ENCODE results near the gene PLCB2.
A peak's percentile ranks its signal among the peaks of the same experiment; 100 is the strongest.

The PLCB2 gene

GRCh38 chr15:40279437-40280141 lies 28.1 kb downstream of the PLCB2 start:
- no peak overlapping the region for H3K9ac ChIP-seq (ENCODE audit: low read depth, low read length, poor library complexity, severe bottlenecking)
- no peaks in the 10 kb centered on the region for H3K36me3 ChIP-seq (ENCODE audit: insufficient read depth, low read length)
- H3F3A ChIP-seq (ENCODE audit: low read depth) = no peaks in the 10 kb centered on the region
- H2AFZ ChIP-seq (ENCODE audit: low read length) = peak overlapping the region; percentile 45; the same call in 1 of the 2 replicates
- no peaks in the 10 kb centered on the region for H3K9me2 ChIP-seq (replicated peaks; ENCODE audit: low read depth, low read length)
- H3K4me1 ChIP-seq (ENCODE audit: insufficient read depth, low read length, poor library complexity, severe bottlenecking) = peaks cover 18% of the 10 kb centered on the region
- H3K9me3 ChIP-seq (ENCODE audit: insufficient read depth, low read depth, low read length) = no peaks in the 10 kb centered on the region
- no peak overlapping the region for H3K4me3 ChIP-seq (ENCODE audit: low read length, poor library complexity, severe bottlenecking)
- peak overlapping the region; percentile 19 for H3K4me2 ChIP-seq (ENCODE audit: low read depth, low read length, poor library complexity, severe bottlenecking)
- no peaks in the 10 kb centered on the region for H3K79me2 ChIP-seq (ENCODE audit: insufficient read depth, low read length)
- H3K27me3 ChIP-seq (ENCODE audit: insufficient read depth, low read length, poor library complexity, severe bottlenecking) = no peaks in the 10 kb centered on the region
- TF ChIP-seq EZH2phosphoT487 (IDR thresholded peaks at IDR 0.05; ENCODE audit: borderline replicate concordance) (no peak), CTCF (conservative IDR thresholded peaks at IDR 0.05; ENCODE audit: low read length) (peak; percentile 99)
- no peaks in the 10 kb centered on the region for H4K20me1 ChIP-seq (ENCODE audit: insufficient read depth, low read length, poor library complexity, severe bottlenecking)

GRCh38 chr15:40278026-40278425 lies 29.7 kb downstream of the PLCB2 start:
- Histone ChIP-seq H3F3A (ENCODE audit: low read depth) (no peaks in the 10 kb centered on the region), H3K36me3 (ENCODE audit: insufficient read depth, low read length) (no peaks in the 10 kb centered on the region), H3K9me3 (ENCODE audit: insufficient read depth, low read depth, low read length) (no peaks in the 10 kb centered on the region), H3K4me3 (ENCODE audit: low read length, poor library complexity, severe bottlenecking) (no peak overlapping the region), H3K4me2 (ENCODE audit: low read depth, low read length, poor library complexity, severe bottlenecking) (no peak overlapping the region), H2AFZ (ENCODE audit: low read length) (no peak overlapping the region), H4K20me1 (ENCODE audit: insufficient read depth, low read length, poor library complexity, severe bottlenecking) (no peaks in the 10 kb centered on the region), H3K79me2 (ENCODE audit: insufficient read depth, low read length) (no peaks in the 10 kb centered on the region), H3K9ac (ENCODE audit: low read depth, low read length, poor library complexity, severe bottlenecking) (no peak overlapping the region), H3K4me1 (ENCODE audit: insufficient read depth, low read length, poor library complexity, severe bottlenecking) (peaks cover 18% of the 10 kb centered on the region), H3K27me3 (ENCODE audit: insufficient read depth, low read length, poor library complexity, severe bottlenecking) (no peaks in the 10 kb centered on the region), H3K9me2 (replicated peaks; ENCODE audit: low read depth, low read length) (no peaks in the 10 kb centered on the region)
- TF ChIP-seq CTCF (conservative IDR thresholded peaks at IDR 0.05; ENCODE audit: low read length) (no peak), EZH2phosphoT487 (IDR thresholded peaks at IDR 0.05; ENCODE audit: borderline replicate concordance) (no peak)

- no peak overlapping the region for H3K4me3 ChIP-seq (ENCODE audit: low read length, poor library complexity, severe bottlenecking)
- no peaks in the 10 kb centered on the region for H3F3A ChIP-seq (ENCODE audit: low read depth)
- no peaks in the 10 kb centered on the region for H3K36me3 ChIP-seq (ENCODE audit: insufficient read depth, low read length)
- no peak overlapping the region for H3K4me2 ChIP-seq (ENCODE audit: low read depth, low read length, poor library complexity, severe bottlenecking)
- no peaks in the 10 kb centered on the region for H3K79me2 ChIP-seq (ENCODE audit: insufficient read depth, low read length)
- no peaks in the 10 kb centered on the region for H3K9me3 ChIP-seq (ENCODE audit: insufficient read depth, low read depth, low read length)
- no peaks in the 10 kb centered on the region for H3K27me3 ChIP-seq (ENCODE audit: insufficient read depth, low read length, poor library complexity, severe bottlenecking)
- no peaks in the 10 kb centered on the region for H4K20me1 ChIP-seq (ENCODE audit: insufficient read depth, low read length, poor library complexity, severe bottlenecking)
- H3K9ac ChIP-seq (ENCODE audit: low read depth, low read length, poor library complexity, severe bottlenecking) = no peak overlapping the region
- no peak for TF ChIP-seq EZH2phosphoT487 (IDR thresholded peaks at IDR 0.05; ENCODE audit: borderline replicate concordance)
- TF ChIP-seq CTCF (conservative IDR thresholded peaks at IDR 0.05; ENCODE audit: low read length) = no peak
- no peak overlapping the region for H2AFZ ChIP-seq (ENCODE audit: low read length)
- no peaks in the 10 kb centered on the region for H3K9me2 ChIP-seq (replicated peaks; ENCODE audit: low read depth, low read length)
- peaks cover 18% of the 10 kb centered on the region for H3K4me1 ChIP-seq (ENCODE audit: insufficient read depth, low read length, poor library complexity, severe bottlenecking)
Measured at GRCh38 chr15:40277471-40277870, 30.3 kb downstream of the PLCB2 start.

Measured in Loucy (cell line).